HG02970 (cell line): ENCODE data around the gene PSMB4.
"Not testable (repeated sequence)": the region's sequence is repeated elsewhere in the genome, so short reads cannot be mapped to it uniquely, and the experiment has no call there.

Experiments used
- ATAC-seq: cut with Tn5 transposase; IDR thresholded peaks from one replicate; pipeline ENCODE4 v1.9.1; 2021; ENCODE audit warnings: mild to moderate bottlenecking, moderate library complexity, moderate number of reproducible peaks; ENCODE audit not compliant: unreplicated experiment, low FRiP score

Gene PSMB4

GRCh38 chr1:151436985-151437384 lies 37.6 kb downstream of the PSMB4 start:
- no peak for ATAC-seq

DNA sequence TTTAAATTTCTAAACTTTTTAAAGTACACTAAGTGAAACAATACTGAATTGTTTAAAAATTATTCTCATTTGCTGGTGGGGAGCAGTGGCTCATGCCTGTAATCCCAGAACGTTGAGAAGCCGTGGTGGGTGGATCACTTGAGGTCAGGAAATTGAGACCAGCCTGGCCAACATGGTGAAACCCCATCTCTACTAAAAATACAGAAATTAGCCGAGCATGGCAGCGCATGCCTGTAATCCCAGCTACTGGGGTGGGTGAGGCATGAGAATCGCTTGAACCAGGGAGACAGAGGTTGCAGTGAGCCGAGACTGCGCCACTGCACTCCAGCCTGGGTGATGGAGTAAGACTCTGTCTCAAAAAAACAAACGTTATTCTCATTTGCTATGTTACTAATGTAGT lies 38.0 kb downstream of the PSMB4 start:
- not testable (repeated sequence) for ATAC-seq

- no peak for ATAC-seq
Measured at GRCh38 chr1:151443846-151444782, 44.7 kb downstream of the PSMB4 start.

- no peak for ATAC-seq
Measured at GRCh38 chr1:151444783-151445177, 45.4 kb downstream of the PSMB4 start.

DNA sequence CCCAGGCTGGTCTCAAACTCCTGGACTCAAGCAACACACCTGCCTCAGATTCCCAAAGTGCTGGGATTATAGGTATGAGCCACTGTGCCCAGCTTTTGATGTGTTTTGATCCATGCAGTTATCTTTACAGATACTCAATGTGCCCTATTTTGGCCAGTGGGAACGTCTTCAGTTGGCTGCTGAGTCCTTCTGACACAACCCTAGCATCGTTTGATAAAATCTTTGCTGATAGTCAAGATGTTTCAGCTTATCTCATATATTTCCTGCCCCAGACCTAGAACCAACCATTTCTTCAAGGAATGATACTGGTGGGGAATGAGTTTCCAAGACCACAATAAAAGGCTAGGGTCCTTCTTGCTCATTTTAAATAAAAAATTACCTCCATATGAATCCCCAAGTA lies 48.3 kb downstream of the PSMB4 start:
- ATAC-seq, result no peak
